CD4-positive, alpha-beta T cell treated with Interleukin-1 beta for 1 hour (primary cell): Measurements from ENCODE around the gene ZNF799.
A peak's percentile ranks its signal among the peaks of the same experiment; 100 is the strongest.
"Not testable (repeated sequence)": the region's sequence is repeated elsewhere in the genome, so short reads cannot be mapped to it uniquely, and the experiment has no call there.

Experiments used
- DNase-seq, 2 donors: peaks; one replicate each; pipeline ENCODE4 v3.0.0-alpha.2; 2020 to 2022

Gene ZNF799

GRCh38 chr19:12400633-12401502 lies at the start of gene ZNF799:
TSS of gene ZNF799 (minus strand) at chr19:12401271. CDS start at chr19:12401070, 201 bp downstream.
- DNase-seq, result peak; percentile 84

- DNase-seq, result no peak
Measured at GRCh38 chr19:12450844-12451243, 49.8 kb upstream of the ZNF799 start.

GRCh38 chr19:12448808-12449207 lies 47.7 kb upstream of the ZNF799 start:
- no peak for DNase-seq

GRCh38 chr19:12440541-12441316 lies 39.7 kb upstream of the ZNF799 start, which contains the start of gene ZNF443:
TSS of gene ZNF443 (minus strand) at chr19:12441021. CDS start at chr19:12440914, 107 bp downstream.
- peak; percentile 97 to 98 for DNase-seq

GRCh38 chr19:12439686-12440540 lies 38.8 kb upstream of the ZNF799 start:
- DNase-seq, result peak; percentile 15 to 31

GRCh38 chr19:12430726-12431299 lies 29.7 kb upstream of the ZNF799 start:
- DNase-seq, result not testable (repeated sequence)

- DNase-seq, result no peak
Measured at GRCh38 chr19:12425888-12426274, 24.8 kb upstream of the ZNF799 start.

GRCh38 chr19:12425236-12425887 lies 24.3 kb upstream of the ZNF799 start:
- DNase-seq, result no peak

GRCh38 chr19:12417273-12417672 lies 16.2 kb upstream of the ZNF799 start:
- not testable (repeated sequence) for DNase-seq

- no peak for DNase-seq
Measured at GRCh38 chr19:12411893-12412292, 10.8 kb upstream of the ZNF799 start.

- DNase-seq, result peak; percentile 1 to 8
Measured at GRCh38 chr19:12399901-12400632, 1.0 kb downstream of the ZNF799 start.

GRCh38 chr19:12391148-12391547 lies 9.9 kb downstream of the ZNF799 start:
- DNase-seq, result not testable (repeated sequence)

GRCh38 chr19:12386365-12386764 lies 14.7 kb downstream of the ZNF799 start:
- not testable (repeated sequence) for DNase-seq

- DNase-seq, result no peak
Measured at GRCh38 chr19:12380444-12380737, 20.7 kb downstream of the ZNF799 start.

- DNase-seq, result no peak
Measured at GRCh38 chr19:12379732-12380443, 21.2 kb downstream of the ZNF799 start.

GRCh38 chr19:12374026-12374425 lies 27.0 kb downstream of the ZNF799 start:
- DNase-seq, result no peak

GRCh38 chr19:12365236-12366162 lies 35.6 kb downstream of the ZNF799 start, which contains the start of gene ZNF442:
TSS of gene ZNF442 (minus strand) at chr19:12365683. CDS start at chr19:12363631, 2,052 bp downstream.
- DNase-seq, result peak; percentile 84 to 87

- peak in 1 of 2 donors; percentile 1 for DNase-seq
Measured at GRCh38 chr19:12364391-12365235, 36.5 kb downstream of the ZNF799 start.
